ENCODE data around the gene PRAME.

GRCh38 chr22:22553735-22554586 lies 5.1 kb downstream of the PRAME start:
- TF ChIP-seq CTCF (IDR thresholded peaks at IDR 0.05; ENCODE audit: insufficient read depth, low read length, poor library complexity, severe bottlenecking) (no peak), EZH2phosphoT487 (conservative IDR thresholded peaks at IDR 0.05; ENCODE audit: low read length) (no peak)
